PC-3 (cell line): ENCODE measurements around the gene SUB1. TPM values are rescaled to one million over a fixed set of nuclear protein-coding genes. Genes with fewer than 3 reads are reported as not detected.

Experiments
- ATAC-seq: fragments of 200-7000 bp; cut with Tn5 transposase; 2 replicates; pipeline ENCODE4 v1.9.1; 2020; ENCODE audit warnings: mild to moderate bottlenecking, moderate library complexity
- BruUV-seq: library from RNA; stranded (reverse); fragments of 400-500 nt; replicated peaks from 2 replicates; lab custom pipeline; 2021; lab: Mats Ljungman, UMichigan
- CTCF ChIA-PET: fragments of 300-600 bp; sonication (Branson Sonifier 250); formaldehyde crosslinking; loops from one replicate; lab custom pipeline; 2022; ENCODE audit warnings: antibody characterized with exemption; lab: Charles Lee
- POLR2A ChIA-PET: fragments of 300-600 bp; sonication (Branson Sonifier 250); formaldehyde crosslinking; loops from one replicate; lab custom pipeline; 2022; ENCODE audit warnings: antibody characterized with exemption; ENCODE audit not compliant: unreplicated experiment; lab: Charles Lee
- DNase-seq: peaks from one replicate; pipeline ENCODE4 v3.0.0-alpha.2; 2015
- H2AFZ ChIP-seq: fragments of 300-600 bp; sonication (generic); 2 replicates; pipeline ENCODE4 v1.6.0; 2016; ENCODE audit warnings: antibody characterized with exemption, low read length
- H3F3A ChIP-seq: fragments of 300-600 bp; sonication (generic); one replicate; pipeline ENCODE4 v1.6.0; 2017; ENCODE audit warnings: antibody characterized with exemption, low read length, control low read depth, mild to moderate bottlenecking; ENCODE audit not compliant: unreplicated experiment
- H3K27ac ChIP-seq: fragments of 300-600 bp; sonication (generic); 2 replicates; pipeline ENCODE4 v1.5.1; 2016; ENCODE audit warnings: mild to moderate bottlenecking, low read length
- H3K27me3 ChIP-seq: fragments of 300-600 bp; sonication (generic); 2 replicates; pipeline ENCODE4 v1.6.1; 2016; ENCODE audit warnings: low read length, mixed read lengths
- H3K36me3 ChIP-seq: fragments of 300-600 bp; sonication (generic); 2 replicates; pipeline ENCODE4 v1.6.1; 2016; ENCODE audit warnings: low read depth, mixed run types, low read length, mixed read lengths
- H3K4me1 ChIP-seq: fragments of 300-600 bp; sonication (generic); 2 replicates; pipeline ENCODE4 v1.5.1; 2016; ENCODE audit warnings: low read length; ENCODE audit not compliant: insufficient read depth
- H3K4me2 ChIP-seq: fragments of 300-600 bp; sonication (generic); 2 replicates; pipeline ENCODE4 v1.6.0; 2016; ENCODE audit warnings: low read length
- H3K4me3 ChIP-seq: fragments of 300-600 bp; sonication (generic); 2 replicates; pipeline ENCODE4 v1.5.1; 2016; ENCODE audit warnings: mild to moderate bottlenecking, low read length, mixed read lengths
- H3K79me2 ChIP-seq: fragments of 300-600 bp; sonication (generic); 2 replicates; pipeline ENCODE4 v1.6.1; 2017; ENCODE audit warnings: low read length, mixed read lengths
- H3K9ac ChIP-seq: fragments of 300-600 bp; sonication (generic); 2 replicates; pipeline ENCODE4 v1.6.0; 2016; ENCODE audit warnings: mild to moderate bottlenecking, low read length
- H3K9me2 ChIP-seq: fragments of 300-600 bp; sonication (generic); replicated peaks from 2 replicates; pipeline ENCODE4 v1.6.1; 2016; ENCODE audit warnings: mixed run types, low read length, mixed read lengths
- H3K9me3 ChIP-seq: fragments of 300-600 bp; sonication (generic); 2 replicates; pipeline ENCODE4 v1.6.1; 2016; ENCODE audit warnings: low read length, mixed read lengths
- H4K20me1 ChIP-seq: fragments of 300-600 bp; sonication (generic); 2 replicates; pipeline ENCODE4 v1.6.1; 2016; ENCODE audit warnings: low read length, mixed read lengths
- CTCF ChIP-seq: fragments of 300-600 bp; sonication (generic); conservative IDR thresholded peaks from 2 replicates; pipeline ENCODE4 v1.5.1; 2017; ENCODE audit warnings: antibody characterized with exemption, low read depth, mild to moderate bottlenecking, low read length
- EZH2 ChIP-seq: fragments of 300-600 bp; sonication (generic); IDR thresholded peaks from one replicate; pipeline ENCODE4 v1.6.1; 2017; ENCODE audit warnings: antibody characterized with exemption, mild to moderate bottlenecking, low read length; ENCODE audit not compliant: unreplicated experiment
- EZH2phosphoT487 ChIP-seq: fragments of 300-600 bp; sonication (generic); IDR thresholded peaks from 2 replicates; pipeline ENCODE4 v1.6.1; 2018; ENCODE audit warnings: mild to moderate bottlenecking, antibody characterized with exemption, low read length, borderline replicate concordance
- intact Hi-C: fragments of 100-400 bp; cut with micrococcal nuclease; formaldehyde crosslinking; loops from 2 replicates; pipeline ENCODE4 v1.9.0; 2023
- total RNA-seq: library from RNA; depleted of rRNA; stranded (reverse); fragments of >200 nt; gene quantifications from 2 replicates; pipeline ENCODE4 v1.2.3, GENCODE V29; 2014

SUB1 gene
- total RNA-seq, 1 experiment from 2014 or later = 185 TPM

- H3K9me2 ChIP-seq = no peaks in the 10 kb centered on the region
- DNase-seq = no peak
- no TSS peak for BruUV-seq
- peaks cover 35% of the 10 kb centered on the region; the same call in 1 of the 2 replicates for H3K36me3 ChIP-seq
- peaks cover 4% of the 10 kb centered on the region for H3K4me1 ChIP-seq
- POLR2A ChIA-PET = no interaction called here
- intact Hi-C loops = no loop called here
- no peaks in the 10 kb centered on the region for H3F3A ChIP-seq
- no peak overlapping the region for H3K27ac ChIP-seq
- TF ChIP-seq EZH2phosphoT487 (no peak), CTCF (no peak), EZH2 (no peak)
- CTCF ChIA-PET = no interaction called here
- no peak for ATAC-seq
- H3K4me3 ChIP-seq = no peak overlapping the region
- 0 out of 2 replicates have a peak, but pooled peaks cover 11% of the 10 kb centered on the region for H3K79me2 ChIP-seq
- peaks cover 5% of the 10 kb centered on the region for H4K20me1 ChIP-seq
- H2AFZ ChIP-seq = no peak overlapping the region
- H3K4me2 ChIP-seq = no peak overlapping the region
- no peaks in the 10 kb centered on the region for H3K9me3 ChIP-seq
- H3K9ac ChIP-seq = no peak overlapping the region
- H3K27me3 ChIP-seq = no peaks in the 10 kb centered on the region
Measured at GRCh38 chr5:32604800-32605765, 19.7 kb downstream of the SUB1 start.

- no peak for DNase-seq
- ChIA-PET POLR2A (no interaction called here), CTCF (no interaction called here)
- BruUV-seq = no TSS peak
- Histone ChIP-seq H3K4me2 (no peak overlapping the region), H3K79me2 (0 out of 2 replicates have a peak, but pooled peaks cover 11% of the 10 kb centered on the region), H4K20me1 (peaks cover 5% of the 10 kb centered on the region; the same call in 1 of the 2 replicates), H3K36me3 (peaks cover 34% of the 10 kb centered on the region; the same call in 1 of the 2 replicates), H3K4me3 (no peak overlapping the region), H3K9ac (no peak overlapping the region), H3K4me1 (no peaks in the 10 kb centered on the region), H3F3A (no peaks in the 10 kb centered on the region), H2AFZ (no peak overlapping the region), H3K27me3 (no peaks in the 10 kb centered on the region), H3K27ac (no peak overlapping the region), H3K9me3 (no peaks in the 10 kb centered on the region), H3K9me2 (no peaks in the 10 kb centered on the region)
- ATAC-seq = no peak
- TF ChIP-seq CTCF = no peak
- TF ChIP-seq EZH2 = no peak
- no peak for TF ChIP-seq EZH2phosphoT487
- intact Hi-C loops = no loop called here
Measured at GRCh38 chr5:32605766-32606152, 20.4 kb downstream of the SUB1 start.
